HG03558 (cell line): ENCODE data around the gene ZNF275.
"Not testable (repeated sequence)": the region's sequence is repeated elsewhere in the genome, so short reads cannot be mapped to it uniquely, and the experiment has no call there.

Source experiments
- ATAC-seq: cut with Tn5 transposase; IDR thresholded peaks from one replicate; pipeline ENCODE4 v1.9.1; 2021; ENCODE audit warnings: moderate number of reproducible peaks; ENCODE audit not compliant: unreplicated experiment; ENCODE audit errors: extremely low read depth

The ZNF275 gene

DNA sequence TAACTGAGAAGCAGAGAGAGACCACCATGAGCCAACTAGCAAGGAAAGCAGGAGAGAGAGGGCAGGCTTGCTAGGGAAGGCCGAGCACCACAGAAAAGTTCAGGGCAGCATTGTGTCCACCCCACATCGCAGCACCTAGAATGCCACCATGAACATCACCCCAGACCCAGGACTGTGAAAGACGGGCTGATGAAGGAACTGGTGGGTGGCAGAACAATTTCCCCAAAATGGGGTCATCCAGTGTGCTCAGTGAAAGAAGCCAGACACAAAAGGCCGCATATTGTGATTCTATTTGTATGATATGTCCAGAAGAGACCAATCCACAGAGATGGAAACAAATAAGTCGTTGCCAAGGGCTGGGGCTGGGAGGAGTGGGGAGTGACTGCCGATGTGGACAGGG lies 50.4 kb downstream of the ZNF275 start:
- ATAC-seq, result no peak

GRCh38 chrX:153384973-153385372 lies 51.0 kb downstream of the ZNF275 start:
- ATAC-seq, result not testable (repeated sequence)

DNA sequence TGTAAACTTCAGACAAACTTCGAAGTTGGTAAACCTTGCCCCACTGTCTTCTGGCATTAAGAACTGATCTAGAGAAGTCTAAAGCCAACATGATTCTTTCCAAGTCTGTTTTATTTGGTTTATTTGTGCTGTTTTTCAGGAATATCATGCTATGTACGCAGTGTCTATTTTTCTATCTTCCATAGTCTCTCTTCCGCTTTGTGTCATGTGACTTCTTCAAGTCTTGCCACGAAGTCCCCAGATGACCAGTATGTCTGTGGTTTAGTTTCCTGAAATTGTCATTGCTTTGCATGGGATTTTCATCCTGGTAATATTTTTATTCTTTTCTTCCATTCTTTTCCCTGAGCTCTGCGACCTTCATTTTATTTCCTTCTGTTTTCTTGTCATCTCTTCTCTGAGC lies 52.1 kb downstream of the ZNF275 start:
- no peak for ATAC-seq

- no peak for ATAC-seq
Measured at GRCh38 chrX:153387345-153387744, 53.4 kb downstream of the ZNF275 start.

- no peak for ATAC-seq
Measured at GRCh38 chrX:153387987-153388721, 54.2 kb downstream of the ZNF275 start.

- ATAC-seq, result no peak
Measured at GRCh38 chrX:153388722-153389459, 54.9 kb downstream of the ZNF275 start.

GRCh38 chrX:153389460-153389768 lies 55.5 kb downstream of the ZNF275 start:
- ATAC-seq, result not testable (repeated sequence)

GRCh38 chrX:153392642-153393321 lies 58.8 kb downstream of the ZNF275 start:
- no peak for ATAC-seq

DNA sequence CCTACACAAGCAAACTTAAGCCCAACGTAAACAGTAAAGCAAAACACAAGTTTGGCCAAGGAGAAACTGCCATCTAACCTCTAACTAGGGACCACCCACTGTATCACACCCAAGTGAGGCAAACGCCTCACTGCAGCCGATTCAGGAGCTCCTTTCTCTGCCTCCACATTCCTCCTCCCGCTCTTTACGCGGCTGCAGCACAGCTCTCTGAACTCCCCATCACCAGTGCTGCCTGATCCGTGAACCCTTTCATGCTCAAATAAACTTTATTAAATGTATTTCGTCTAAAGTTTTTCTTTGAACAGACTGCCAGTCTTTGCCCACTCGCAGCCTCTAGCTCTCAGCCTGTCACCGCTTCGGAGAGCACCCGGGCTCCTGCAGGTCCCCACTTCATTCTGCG lies 60.7 kb downstream of the ZNF275 start:
- ATAC-seq, result no peak

GRCh38 chrX:153395613-153396319 lies 61.8 kb downstream of the ZNF275 start:
- ATAC-seq, result no peak

GRCh38 chrX:153396320-153397195 lies 62.6 kb downstream of the ZNF275 start:
- ATAC-seq, result no peak

DNA sequence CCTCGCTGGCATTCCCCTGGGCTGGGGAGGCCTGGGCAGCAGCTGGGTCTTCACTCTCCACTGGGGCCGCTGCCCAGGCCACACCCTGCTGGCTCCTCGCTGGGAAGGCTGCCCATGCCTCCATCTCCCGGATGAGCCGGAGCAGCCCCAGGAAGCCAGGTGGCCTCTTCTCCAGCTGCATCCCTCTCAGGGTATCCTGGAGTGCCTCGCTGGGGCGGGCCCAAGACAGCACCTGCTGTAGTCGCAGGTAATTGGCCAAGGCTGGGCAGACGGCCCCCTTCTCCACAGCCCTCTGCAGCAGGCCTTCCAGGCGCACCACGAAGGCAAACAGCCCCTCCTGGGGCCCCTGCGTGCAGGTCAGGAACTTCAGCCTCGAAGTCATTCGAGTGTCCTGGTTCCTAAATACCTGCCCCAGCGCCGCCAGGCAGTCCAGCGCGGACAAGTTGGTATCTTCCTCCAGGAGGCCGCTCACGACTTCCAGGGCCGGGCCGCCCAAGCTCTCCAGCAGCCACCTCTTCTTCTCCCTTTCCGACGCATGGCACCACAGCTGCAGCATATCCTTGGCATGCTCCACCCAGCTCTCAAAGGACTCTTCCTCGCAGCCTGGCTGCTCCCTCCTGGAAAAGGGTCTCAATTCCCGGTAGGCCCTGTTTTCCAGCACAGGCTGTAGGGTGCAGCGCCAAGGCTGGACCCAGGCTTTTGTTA lies 63.5 kb downstream of the ZNF275 start:
- no peak for ATAC-seq

DNA sequence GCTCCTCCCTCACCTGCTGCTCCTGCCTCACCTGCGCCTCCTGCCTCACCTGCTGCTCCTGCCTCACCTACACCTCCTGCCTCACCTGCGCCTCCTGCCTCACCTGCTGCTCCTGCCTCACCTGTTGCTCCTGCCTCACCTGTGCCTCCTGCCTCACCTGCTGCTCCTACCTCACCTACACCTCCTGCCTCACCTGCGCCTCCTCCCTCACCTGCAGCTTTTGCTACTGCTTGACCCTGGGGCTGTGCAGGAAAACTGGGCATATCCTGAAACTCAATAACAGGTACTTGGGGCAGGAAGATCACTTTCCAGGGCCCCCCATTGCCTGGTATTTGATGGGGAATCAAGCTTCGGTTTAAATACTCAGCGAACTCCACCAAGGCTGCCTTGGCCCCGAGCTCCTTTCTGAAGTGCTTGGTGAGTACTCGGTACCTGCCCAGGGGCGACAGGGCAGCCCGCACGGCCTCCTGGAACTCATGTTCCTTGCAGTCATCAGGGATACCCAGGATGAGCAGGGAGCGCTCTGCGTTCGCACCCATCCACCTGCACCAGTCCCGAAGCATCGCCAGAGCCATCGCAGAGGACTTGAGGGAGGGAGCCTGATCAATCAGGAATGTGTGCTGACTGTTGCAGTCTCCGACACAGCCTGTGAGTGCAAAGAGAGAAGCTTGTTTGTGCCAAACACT lies 64.5 kb downstream of the ZNF275 start:
- no peak for ATAC-seq

DNA sequence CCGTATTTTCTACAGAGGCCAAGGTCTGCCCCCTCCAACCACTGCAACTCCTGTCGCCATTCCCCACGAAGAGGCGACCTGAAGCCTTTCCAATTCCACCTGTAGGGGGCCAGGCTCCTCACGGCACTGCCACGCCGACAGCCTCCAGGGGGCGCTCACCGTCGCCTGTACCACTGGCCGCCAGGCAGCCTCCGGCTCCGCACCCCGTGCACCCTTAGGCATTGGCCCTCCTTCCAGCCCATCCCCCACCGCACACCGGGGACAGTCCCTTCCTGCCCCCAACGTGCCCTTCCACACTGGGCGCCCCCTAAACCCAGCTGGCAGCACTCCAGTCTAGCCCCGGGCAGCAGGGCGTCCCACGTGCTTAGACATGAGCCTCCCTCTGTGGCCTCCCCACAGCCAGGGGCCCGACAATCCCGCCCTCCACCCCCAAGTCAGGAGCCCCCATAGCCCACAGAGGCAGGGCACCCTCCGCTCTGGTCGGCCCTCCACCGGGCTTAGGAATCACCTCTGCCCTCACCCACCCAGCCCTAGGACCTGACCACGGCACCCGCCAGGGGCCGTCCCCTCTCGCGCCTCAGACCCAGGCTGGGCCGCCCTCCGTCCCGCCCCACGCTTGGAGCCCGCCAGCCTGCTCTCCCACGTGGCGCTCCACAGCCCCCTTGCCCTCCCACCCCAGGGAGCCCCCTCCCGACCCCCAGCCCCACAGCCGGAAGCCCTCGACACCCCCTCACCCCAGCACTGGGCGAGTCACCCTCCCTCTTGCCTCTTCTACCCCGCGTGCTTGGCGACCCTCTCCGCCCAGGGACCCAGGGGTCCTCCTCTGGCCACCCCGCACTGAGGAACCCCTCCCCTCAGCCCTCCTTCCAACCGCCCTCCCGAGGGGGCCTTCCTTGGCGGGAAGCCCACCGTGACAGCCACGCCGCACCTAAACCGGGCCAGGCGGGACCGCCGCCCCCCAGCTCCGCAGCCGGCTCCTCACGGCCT lies 66.5 kb downstream of the ZNF275 start:
- ATAC-seq, result no peak

DNA sequence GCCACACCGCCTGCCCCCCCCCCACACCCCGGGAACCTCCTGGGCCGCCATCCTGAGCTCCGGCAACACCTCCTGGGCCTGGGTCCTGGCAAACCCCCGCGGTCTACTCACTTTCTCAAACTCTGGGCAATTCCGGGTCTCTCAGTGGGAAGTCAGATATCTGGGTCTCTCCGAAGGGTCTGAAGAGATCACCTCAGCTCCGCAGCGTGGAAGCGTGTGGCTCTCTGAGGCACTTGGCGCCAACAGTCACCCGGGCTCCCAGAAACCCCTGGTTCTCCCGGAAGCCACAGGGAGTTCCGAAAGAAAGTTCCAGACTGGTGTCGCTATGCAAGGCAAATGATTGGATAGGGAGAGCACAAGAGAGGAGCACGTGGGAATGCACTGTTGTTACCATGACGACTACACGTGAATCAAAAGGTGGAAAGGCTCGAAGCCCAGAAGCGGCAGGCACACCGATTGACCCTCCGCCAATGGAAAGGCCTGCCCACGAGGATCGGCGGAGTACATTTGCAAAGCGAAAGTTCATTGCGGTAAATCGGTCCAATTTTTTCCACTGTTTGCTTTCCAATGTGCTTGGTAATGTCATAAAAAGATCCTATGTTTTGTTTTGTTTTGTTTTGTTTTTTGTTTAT lies 67.3 kb downstream of the ZNF275 start, which contains the start of gene PNMA6E:
PNMA6E (minus strand) TSS at position 218 of the 632 bp plus-strand sequence. CDS start 2,501 bp downstream, outside the sequence.
- ATAC-seq, result no peak
